ENCODE results near the gene HOXB2. TPM values are rescaled to one million over a fixed set of nuclear protein-coding genes. Genes with fewer than 3 reads are reported as not detected.

The HOXB2 gene
- polyA plus RNA-seq, 1 donor: 13.2 TPM

DNA sequence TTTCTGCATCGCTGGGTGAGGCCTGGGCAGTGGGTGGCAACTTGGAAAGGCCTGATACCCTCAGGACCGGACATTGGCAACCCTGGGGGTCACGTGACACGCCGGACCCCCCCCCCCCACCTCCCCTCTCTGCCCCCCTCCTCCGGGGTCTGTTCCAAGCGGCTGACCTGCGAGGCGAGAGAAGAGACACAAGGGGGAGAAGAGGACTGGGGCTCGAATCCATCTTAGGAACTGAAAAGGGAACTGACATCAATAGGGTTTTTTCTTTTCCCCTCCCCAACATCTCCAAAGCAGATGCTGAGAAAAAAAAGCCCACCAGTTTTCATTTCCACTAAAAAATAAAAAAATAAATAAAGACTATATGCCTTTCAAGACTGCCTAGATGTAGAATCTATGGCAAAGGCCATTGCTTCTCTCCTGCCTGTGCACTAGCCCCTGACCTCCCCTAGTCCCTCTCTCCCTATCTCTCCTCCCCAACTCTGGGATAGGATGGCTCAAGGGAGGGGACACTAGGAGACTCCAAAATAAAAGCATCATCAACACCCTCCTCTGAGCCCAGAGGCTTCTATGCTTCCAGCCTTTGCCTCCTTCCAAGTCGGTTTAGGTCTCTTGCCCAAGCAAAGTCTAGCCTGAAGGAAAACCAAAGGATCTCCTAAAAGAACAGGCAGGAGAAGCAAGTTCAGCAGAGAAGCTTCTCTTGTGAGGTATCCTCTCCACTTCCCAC is 7.7 kb upstream of the HOXB2 start:
- DNase-seq (ENCODE audit: low read depth): no peak

GRCh38 chr17:48551596-48552465 is 6.9 kb upstream of the HOXB2 start:
- DNase-seq (ENCODE audit: low read depth): no peak

GRCh38 chr17:48551214-48551555 is 6.3 kb upstream of the HOXB2 start:
- no peak for DNase-seq (ENCODE audit: low read depth)

GRCh38 chr17:48550502-48551213 is 5.7 kb upstream of the HOXB2 start:
- no peak for DNase-seq (ENCODE audit: low read depth)

DNA sequence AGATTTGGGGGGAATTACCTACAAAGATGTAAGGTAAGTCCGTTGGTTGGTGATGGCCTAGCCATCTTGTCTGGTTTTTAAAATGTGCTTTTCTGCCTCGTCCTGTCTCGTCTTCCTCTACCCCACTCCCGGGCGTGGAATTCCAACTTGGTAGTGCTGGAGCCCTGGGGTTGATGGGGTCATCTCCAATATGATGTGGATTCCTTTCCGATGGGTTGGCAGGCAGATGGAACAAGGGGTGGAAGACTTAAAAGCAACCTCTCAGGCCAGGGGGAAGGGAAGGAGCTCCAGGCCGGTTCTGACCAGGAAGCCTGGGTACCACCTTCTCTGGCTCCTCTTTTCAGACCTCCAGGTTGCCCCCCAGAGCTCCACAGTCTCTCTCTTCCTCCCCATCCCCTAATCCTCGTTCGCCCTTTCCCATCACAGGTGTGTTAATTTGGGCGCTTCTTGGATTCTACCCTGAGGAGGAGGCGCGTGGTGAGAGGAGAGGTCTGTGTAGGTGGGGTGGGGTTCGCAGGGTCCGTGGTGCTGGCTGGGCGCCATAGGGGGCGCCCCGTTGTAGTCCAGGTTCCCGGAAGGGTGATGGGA is 5.1 kb upstream of the HOXB2 start:
- DNase-seq (ENCODE audit: low read depth): no peak

DNA sequence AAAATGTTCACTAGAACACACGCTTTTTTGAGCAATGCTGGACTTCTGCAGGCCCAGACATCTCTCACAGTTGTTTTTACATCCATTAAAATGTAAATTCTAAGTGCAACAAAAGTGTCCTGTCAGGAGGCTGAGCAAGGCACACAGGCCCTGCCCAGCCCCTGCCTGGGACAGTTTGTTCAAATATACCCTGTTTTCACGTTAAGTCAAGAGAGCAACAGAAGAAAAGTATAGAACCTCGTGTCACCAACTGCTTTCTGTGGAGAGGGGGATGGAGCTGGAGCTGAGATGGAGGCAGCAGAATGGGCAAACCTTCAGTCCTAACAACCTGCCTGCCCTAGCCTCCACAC is 4.3 kb upstream of the HOXB2 start:
- no peak for DNase-seq (ENCODE audit: low read depth)

- DNase-seq (ENCODE audit: low read depth): no peak
Observed at GRCh38 chr17:48548523-48549280, 3.8 kb upstream of the HOXB2 start.

- no peak for DNase-seq (ENCODE audit: low read depth)
Observed at GRCh38 chr17:48547808-48548522, 3.1 kb upstream of the HOXB2 start.

GRCh38 chr17:48546924-48547807 is 2.3 kb upstream of the HOXB2 start:
- no peak for DNase-seq (ENCODE audit: low read depth)

GRCh38 chr17:48546137-48546923 is 1.4 kb upstream of the HOXB2 start:
- DNase-seq (ENCODE audit: low read depth): no peak

GRCh38 chr17:48545539-48545938 is 630 bp upstream of the HOXB2 start:
- no peak for DNase-seq (ENCODE audit: low read depth)

DNA sequence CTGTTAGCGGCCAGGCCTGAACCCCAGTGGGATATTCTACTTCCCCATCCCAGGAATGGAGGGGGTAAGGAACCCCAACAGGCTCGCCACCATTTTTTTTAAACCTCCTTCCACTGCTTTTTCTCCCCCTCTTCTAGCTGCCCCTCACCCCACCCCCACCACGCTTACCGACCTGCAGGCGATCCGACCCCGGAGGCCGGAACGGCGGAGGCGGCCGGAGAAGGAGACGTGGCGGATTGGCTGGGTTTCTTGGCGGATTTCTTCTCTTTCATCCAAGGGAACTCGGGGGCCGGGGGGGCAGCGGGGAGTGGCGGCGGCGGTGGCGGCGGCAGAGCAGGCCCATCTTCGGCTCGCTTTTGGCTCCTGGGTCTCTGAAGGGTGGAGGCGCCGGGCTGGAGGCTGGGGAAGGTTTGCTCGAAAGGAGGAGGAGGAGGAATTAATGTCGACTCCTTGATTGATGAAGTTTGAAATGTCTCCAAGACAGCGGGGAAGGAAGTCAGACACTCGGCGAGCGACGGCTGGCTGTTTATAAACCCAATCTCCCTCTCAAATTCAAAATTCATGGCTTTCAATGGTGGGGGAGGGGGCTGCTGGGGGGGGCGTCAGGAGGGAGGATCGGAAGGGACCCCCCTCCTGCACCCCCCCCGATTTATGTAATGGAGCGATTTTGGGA is 424 bp downstream of the HOXB2 start:
- peak; percentile 75 for DNase-seq (ENCODE audit: low read depth)

- DNase-seq (ENCODE audit: low read depth): no peak
Observed at GRCh38 chr17:48543854-48544348, 1.0 kb downstream of the HOXB2 start.

DNA sequence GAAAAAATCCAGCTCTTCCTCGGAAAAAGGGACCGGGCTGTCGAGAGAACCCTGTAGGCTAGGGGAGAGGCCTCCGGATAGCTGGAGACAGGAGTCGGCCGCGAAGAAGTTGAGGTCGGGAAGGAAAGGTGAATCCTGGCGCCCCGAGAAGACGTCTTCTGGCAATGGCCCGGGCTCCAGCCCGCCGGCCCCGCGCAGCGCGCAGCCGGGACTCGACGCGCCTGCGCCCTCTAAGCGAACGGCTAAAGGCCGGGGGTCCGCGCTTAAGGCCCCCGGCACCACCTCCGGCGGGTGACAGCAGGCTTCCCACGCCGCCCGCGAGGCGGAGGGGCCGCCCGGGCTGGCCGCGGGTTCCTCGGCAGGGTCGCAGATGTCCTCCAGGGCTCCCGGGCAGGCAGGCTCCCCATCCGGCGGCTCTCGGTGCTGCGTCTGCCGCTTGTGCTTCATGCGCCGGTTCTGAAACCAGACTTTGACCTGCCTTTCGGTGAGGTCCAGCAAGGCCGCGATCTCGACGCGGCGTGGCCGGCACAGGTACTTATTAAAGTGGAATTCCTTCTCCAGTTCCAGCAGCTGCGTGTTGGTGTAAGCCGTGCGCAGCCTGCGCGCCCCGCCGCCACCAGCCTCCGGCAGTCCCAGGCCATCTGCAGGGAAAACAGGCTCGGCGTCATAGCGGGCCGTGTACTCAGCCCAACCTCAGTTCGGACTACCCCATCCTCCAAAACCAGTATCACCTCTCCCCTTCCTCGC is 1.6 kb downstream of the HOXB2 start:
- DNase-seq (ENCODE audit: low read depth): no peak

DNA sequence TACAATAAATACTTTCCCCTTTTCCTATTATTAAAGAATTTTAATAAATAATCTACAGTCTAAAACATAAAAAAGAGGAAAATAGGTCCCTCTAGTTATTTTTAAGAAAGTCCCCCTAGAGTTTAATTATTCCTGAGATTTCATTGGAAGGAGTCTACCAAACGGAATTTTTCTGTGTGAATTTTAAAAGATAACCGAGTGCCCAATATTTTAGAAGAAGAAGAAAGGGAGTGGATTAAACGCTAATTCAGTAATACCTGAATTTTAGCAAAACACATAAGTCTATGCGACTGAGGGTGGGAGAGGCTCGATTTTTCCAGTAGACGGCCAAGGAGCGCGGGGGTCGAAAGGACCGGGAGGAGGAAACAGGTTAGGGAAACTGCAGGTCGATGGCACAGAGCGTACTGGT is 2.2 kb downstream of the HOXB2 start:
- DNase-seq (ENCODE audit: low read depth): no peak

DNA sequence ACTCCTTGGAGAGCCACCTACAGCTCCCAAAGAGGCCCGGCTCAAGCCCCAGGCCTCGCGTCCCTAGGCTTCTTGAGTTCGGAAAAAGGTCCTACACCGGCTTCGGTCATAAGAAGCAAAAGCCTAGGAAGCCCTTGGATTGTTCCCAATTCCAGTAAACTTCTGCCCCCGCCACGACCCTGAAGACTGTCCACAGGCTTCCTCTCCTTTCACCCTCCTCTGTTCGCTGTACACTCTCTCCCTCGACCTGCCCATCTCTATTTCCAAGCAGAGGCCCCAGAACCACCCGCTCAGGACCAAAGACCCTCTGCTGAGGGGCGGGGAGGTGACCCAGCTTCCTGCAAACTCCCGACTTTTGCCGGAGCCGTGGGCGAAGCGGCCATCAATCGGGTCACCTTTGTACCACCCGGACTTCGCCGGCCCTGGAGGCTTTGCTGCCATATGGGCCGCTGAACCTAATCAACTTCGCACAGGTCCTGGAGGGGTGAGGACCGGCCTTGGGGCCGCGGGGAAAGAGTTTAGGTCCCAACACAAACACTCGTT is 2.7 kb downstream of the HOXB2 start:
- DNase-seq (ENCODE audit: low read depth): no peak

- no peak for DNase-seq (ENCODE audit: low read depth)
Observed at GRCh38 chr17:48541577-48542113, 3.3 kb downstream of the HOXB2 start.

Data from forelimb muscle (tissue), 1 donor.